NCI-H526 (cell line): ENCODE results near the gene BPTF.
"Not testable (repeated sequence)": the region's sequence is repeated elsewhere in the genome, so short reads cannot be mapped to it uniquely, and the experiment has no call there.

Experiments used
- DNase-seq, 2 experiments: peaks; one replicate each; lab custom pipeline; 2025; lab: John Stamatoyannopoulos, UW

The BPTF gene

GRCh38 chr17:68015081-68015723, 189.9 kb downstream of the BPTF start:
- no peak for DNase-seq

DNA sequence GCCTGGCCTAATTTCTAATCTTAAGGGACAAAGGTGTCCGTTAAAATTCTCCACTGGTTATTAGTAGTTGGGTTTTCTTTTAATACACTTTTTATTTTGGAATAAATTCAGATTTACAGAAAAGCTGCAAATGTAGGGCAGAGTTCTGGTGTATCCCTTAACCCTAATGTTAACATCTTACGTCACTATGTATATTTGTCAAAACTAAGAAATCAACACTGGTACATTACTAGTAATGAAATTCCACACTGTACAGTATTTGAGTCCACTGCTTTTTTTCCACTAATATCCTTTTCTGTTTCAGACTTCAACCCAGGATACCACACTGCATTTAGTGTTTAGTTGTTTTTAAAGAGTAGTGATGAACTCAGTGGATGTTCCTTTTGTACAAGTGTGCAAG, 191.5 kb downstream of the BPTF start:
- no peak for DNase-seq

DNA sequence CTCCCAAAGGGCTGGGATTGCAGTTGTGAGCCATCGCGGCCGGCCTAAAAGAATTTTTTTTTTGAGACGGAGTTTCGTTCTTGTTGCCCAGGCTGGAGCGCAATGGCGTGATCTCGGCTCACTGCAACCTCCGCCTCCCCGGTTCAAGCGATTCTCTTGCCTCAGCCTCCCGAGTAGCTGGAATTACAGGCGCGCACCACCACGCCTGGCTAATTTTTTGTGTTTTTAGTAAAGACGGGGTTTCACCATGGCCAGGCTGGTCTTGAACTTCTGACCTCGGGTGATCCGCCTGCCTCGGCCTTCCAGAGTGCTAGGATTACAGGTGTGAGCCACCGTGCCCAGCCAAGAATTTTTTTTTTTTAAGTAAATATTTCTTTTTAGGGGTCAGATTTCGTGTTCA, 193.2 kb downstream of the BPTF start:
- not testable (repeated sequence) for DNase-seq

GRCh38 chr17:68019336-68019674, 194.0 kb downstream of the BPTF start:
- DNase-seq = peak in 1 of 2 experiments; percentile 55

DNA sequence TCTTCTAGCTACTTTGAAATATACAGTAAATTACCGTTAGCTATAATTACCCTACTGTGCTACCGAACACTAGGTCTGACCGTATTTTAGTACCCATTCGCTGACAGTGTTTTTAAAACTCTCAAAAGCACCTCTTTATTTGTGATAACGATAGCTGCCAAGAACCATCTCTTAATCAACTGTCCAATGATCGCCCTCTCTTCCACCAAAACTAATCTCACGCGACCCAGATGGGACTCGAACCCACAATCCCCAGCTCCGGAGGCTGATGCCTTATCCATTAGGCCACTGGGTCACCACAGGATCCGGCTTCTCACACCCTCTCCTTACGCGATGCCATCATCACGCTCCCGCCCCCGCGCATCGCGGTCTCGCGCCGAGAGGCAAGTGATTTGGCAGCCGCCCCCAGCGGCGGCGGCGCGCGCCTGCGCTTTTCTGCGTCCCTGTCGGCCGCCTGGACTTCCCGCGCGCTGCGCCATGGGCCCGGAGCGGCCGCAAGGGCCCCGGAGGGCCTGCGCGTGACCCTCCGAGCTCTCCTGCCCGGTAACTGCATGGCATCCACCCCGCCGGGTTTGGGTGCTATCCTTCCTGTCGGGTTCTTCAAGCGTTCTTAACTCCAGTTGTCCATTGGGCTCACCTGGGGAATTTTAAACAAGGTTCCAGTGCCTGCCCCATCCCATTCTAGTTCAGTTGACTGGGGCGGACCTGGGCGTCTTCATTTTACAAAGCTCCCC, 194.5 kb downstream of the BPTF start:
- peak; percentile 89 to 95 for DNase-seq

DNA sequence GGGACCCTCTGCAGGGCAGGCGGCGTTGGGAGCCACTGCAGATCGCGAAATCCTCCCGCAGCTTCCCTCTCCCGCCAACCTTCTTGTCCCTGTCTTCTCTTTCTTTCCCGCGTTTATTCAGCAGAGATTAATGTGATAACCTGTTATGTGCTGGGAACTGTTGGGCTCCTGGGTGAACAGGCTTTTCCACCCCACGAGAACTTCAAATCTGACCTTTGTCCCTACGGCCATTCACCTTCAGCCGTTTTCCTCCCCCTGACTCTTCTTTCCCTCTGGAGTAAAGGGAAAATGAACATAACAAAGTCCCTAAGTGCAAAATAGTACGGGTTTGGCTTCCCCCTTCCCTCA, 195.1 kb downstream of the BPTF start:
- DNase-seq = peak in 1 of 2 experiments; percentile 69

GRCh38 chr17:68020791-68021190, 195.5 kb downstream of the BPTF start:
- DNase-seq = not testable (repeated sequence)

DNA sequence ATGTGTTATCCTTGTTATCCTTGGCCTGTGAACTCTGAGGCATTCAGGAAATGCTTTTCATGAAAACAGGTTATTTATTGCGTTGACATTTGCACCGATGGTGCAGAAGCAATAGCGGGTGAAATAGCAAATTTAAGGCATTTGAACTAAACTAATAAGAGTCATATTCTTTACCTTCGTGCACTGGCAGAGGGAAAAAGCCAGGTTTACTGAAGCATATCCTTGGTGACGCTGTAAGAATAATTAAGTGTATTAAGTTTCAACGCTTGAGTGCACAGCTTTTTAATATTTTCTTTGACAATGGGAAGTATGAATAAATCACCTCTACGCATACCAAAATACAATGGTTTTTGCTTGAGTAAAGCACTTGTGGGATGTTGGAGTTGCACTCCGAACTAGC, 196.7 kb downstream of the BPTF start:
- no peak for DNase-seq

- DNase-seq = not testable (repeated sequence)
Observed at GRCh38 chr17:68022547-68022946, 197.2 kb downstream of the BPTF start.

- DNase-seq = no peak
Observed at GRCh38 chr17:68029512-68030215, 204.4 kb downstream of the BPTF start.
